Subcutaneous adipose tissue (tissue), 4 donors: Measurements from ENCODE around the gene FAN1. TPM values are rescaled to one million over a fixed set of nuclear protein-coding genes. Genes with fewer than 3 reads are reported as not detected.

Experiments
- total RNA-seq, 4 donors: library from RNA; depleted of rRNA; stranded (reverse); fragments of >200 nt; gene quantifications; one replicate each; pipeline ENCODE4 v1.1.0, GENCODE V29; 2016
- TF ChIP-seq, protein P1 (sequence below): fragments of 450-650 bp; IDR thresholded peaks from one replicate; pipeline ENCODE4 v1.5.1; 2016; ENCODE audit warnings: low read depth, mild to moderate bottlenecking, control low read depth, antibody characterized with exemption, moderate library complexity

The FAN1 gene
- total RNA-seq, 4 donors from 2014 or later: 14.2 to 28.4 (median 19.6) TPM

DNA sequence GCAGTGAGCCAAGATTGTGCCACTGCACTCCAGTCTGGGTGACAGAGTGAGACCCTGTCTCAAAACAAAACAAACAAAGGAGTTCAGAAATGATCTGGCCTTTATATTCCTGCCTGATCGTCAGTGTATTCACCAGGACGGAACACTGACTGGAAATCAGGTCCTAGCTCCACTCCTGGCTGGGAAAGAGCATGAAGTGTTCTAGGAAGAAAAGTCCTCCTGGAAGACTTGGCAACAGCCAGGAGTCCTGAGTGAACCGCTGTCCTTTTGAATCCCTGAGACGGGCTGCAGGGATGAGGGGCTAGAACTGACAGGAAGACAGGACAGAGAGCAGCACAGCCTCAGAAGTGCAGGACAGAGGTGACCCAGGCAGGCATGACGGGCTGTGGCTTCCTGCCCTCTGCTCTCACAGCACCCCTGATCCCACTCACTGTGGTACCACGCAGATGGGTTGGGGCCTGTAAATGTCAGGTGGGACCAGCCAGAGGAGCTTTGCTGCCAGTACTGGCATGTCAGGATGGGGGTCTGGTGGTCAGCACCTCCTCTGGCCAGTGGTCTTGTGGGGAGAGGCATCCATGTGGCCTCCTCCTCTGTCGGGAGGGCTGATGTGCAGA is 23.5 kb downstream of the FAN1 start:
- TF ChIP-seq, protein P1, sequence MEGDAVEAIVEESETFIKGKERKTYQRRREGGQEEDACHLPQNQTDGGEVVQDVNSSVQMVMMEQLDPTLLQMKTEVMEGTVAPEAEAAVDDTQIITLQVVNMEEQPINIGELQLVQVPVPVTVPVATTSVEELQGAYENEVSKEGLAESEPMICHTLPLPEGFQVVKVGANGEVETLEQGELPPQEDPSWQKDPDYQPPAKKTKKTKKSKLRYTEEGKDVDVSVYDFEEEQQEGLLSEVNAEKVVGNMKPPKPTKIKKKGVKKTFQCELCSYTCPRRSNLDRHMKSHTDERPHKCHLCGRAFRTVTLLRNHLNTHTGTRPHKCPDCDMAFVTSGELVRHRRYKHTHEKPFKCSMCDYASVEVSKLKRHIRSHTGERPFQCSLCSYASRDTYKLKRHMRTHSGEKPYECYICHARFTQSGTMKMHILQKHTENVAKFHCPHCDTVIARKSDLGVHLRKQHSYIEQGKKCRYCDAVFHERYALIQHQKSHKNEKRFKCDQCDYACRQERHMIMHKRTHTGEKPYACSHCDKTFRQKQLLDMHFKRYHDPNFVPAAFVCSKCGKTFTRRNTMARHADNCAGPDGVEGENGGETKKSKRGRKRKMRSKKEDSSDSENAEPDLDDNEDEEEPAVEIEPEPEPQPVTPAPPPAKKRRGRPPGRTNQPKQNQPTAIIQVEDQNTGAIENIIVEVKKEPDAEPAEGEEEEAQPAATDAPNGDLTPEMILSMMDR: no peak

DNA sequence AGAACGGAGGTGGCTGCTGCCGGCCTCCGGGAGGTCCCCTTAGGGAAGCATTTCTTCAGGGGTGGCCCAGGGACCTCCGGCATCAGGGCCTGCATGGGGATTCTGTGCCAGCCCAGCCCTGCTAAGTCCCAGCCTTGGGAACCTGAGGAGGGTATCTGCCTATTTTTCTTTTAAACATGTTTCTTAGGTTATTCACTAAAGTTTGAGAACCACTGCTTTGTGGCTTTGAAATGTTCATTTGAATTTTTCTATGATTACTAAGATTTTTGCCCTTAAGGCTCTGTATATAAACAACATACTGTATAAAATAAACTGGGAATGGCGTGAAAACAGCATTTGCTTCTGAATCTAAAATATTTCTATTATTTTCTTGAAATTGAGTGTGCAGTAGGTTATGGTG is 24.4 kb downstream of the FAN1 start:
- TF ChIP-seq, protein P1: no peak

DNA sequence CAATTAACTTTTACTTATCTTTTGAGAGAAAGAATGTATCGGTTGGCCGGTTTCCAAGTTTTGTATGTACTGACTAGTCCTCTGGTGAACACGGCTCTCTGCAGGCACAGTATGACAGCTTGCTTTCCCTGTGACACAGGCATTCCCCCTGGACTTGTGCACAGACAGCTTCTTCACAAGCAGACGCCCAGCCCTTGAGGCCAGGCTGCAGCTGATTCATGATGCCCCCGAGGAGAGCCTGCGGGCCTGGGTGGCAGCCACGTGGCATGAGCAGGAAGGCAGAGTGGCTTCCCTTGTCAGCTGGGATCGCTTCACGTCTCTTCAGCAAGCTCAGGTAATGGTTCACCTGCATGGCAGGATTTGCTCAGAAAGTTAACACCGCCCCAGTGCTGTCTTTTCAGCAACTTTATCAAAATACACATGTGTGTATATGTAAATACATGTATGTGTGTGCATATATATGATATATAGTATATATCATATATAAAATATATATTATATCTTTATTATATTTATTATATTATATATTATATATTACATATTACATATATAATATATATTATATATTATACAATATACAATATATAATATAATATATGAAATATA is 25.5 kb downstream of the FAN1 start:
- TF ChIP-seq, protein P1: no peak

DNA sequence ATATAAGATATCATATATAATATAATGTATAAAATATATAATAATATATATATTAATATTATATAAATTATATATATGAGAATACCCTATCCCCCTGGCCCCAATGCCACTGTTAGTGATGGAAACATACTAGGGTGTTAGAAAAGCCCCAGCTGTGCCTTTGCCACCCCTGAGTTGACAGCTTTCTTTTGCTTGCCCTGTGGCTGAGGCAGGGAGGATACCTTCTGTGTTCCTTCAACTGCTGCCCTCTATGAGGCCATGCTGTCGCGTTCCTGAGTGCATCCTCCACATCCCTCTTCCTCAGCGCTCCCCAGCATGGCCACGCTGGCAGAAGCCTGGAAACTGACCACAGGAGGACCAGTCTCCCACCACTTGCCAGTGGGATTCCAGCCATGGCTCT is 26.3 kb downstream of the FAN1 start:
- TF ChIP-seq, protein P1: no peak

DNA sequence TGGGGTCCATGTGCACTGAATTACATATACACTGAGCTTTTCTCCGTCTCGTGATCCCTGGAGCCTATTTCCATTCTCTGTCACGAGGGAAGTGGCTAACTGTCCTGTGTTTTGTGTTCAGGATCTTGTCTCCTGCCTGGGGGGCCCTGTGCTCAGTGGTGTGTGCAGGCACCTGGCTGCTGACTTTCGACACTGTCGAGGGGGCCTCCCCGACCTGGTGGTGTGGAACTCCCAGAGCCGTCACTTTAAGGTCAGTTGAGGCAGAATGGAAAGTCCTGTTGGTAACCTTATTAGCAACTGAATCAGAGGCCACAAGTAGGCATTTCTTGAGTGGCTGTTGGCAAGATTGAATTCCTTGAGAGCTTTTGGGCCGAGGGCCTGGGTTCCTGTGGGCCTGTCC is 26.7 kb downstream of the FAN1 start:
- TF ChIP-seq, protein P1: no peak

DNA sequence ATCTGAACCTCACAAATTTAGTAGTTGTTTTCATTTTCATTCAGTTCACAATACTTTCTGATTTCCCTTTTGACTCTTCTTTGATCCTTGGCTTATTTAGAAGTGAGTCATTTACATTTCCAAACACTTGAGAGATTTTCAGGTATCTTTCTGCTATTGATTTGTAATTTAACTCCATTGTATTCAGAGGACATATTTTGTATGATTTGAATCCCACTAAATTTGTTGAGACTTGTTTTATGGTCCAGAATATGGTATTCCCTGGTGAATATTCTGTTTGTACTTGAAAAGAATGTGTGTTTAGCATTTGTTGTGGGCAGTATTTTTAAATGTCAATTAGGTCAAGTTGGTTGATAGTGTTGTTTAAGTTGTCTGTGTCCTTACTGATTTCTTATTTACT is 29.6 kb downstream of the FAN1 start:
- TF ChIP-seq, protein P1: no peak

DNA sequence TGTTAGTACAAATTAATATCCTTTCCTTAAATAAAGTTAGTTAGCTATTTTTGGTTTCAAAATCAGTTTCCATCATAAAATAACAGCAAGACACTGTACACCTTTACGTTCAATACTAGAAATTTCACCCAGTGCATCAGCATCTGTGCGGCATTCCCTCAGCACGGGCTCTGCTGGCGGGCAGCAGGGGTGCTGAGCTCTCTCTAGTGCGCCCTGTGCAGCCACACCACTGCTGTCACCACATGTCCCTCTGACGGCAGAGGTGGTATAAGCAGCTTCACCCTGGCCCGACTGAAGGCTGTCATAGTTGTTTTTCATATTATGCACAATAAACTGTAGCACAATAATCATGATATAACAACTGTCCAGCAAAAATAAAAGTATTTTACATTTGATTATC is 35.4 kb downstream of the FAN1 start:
- TF ChIP-seq, protein P1: no peak
